Neural cell (in vitro differentiated cells): ENCODE data around the gene ESR1. TPM values are rescaled to one million over a fixed set of nuclear protein-coding genes. Genes with fewer than 3 reads are reported as not detected.

ENCODE experiments used
- H2AFZ ChIP-seq: fragments of 200-600, 300-800 bp; sonication (generic), shearing (Covaris generic); 2 replicates; pipeline ENCODE4 v1.6.0; 2014; ENCODE audit warnings: low read depth, mild to moderate bottlenecking, antibody characterized with exemption, low read length, moderate library complexity
- H3F3A ChIP-seq: fragments of 200-600 bp; shearing (Covaris generic); 2 replicates; pipeline ENCODE4 v1.6.1; 2016; ENCODE audit warnings: mild to moderate bottlenecking, moderate library complexity, mixed read lengths, antibody characterized with exemption, low read length; ENCODE audit not compliant: insufficient read depth, poor library complexity, severe bottlenecking
- H3K27ac ChIP-seq: fragments of 200-600, 300-800 bp; sonication (generic), shearing (Covaris generic); 2 replicates; pipeline ENCODE4 v1.5.1; 2014; ENCODE audit warnings: mild to moderate bottlenecking, low read length, moderate library complexity
- H3K27me3 ChIP-seq: fragments of 300-800, 200-600 bp; sonication (generic), shearing (Covaris generic); 2 replicates; pipeline ENCODE4 v1.6.0; 2014; ENCODE audit warnings: mild to moderate bottlenecking, low read depth, low read length, moderate library complexity; ENCODE audit not compliant: insufficient read depth
- H3K36me3 ChIP-seq: fragments of 300-800, 200-600 bp; sonication (generic), shearing (Covaris generic); 2 replicates; pipeline ENCODE4 v1.5.1; 2014; ENCODE audit warnings: mild to moderate bottlenecking, antibody characterized with exemption, low read length, moderate library complexity; ENCODE audit not compliant: insufficient read depth
- H3K4me2 ChIP-seq: fragments of 300-800, 200-600 bp; sonication (generic), shearing (Covaris generic); 2 replicates; pipeline ENCODE4 v1.6.0; 2014; ENCODE audit warnings: mild to moderate bottlenecking, low read length
- H3K4me3 ChIP-seq: fragments of 300-800, 200-600 bp; sonication (generic), shearing (Covaris generic); 2 replicates; pipeline ENCODE4 v1.5.1; 2014; ENCODE audit warnings: mild to moderate bottlenecking, low read length, moderate library complexity
- H3K79me2 ChIP-seq: fragments of 200-600 bp; shearing (Covaris generic); replicated peaks from 2 replicates; pipeline ENCODE4 v1.6.0; 2014; ENCODE audit warnings: mild to moderate bottlenecking, low read length, moderate library complexity; ENCODE audit not compliant: insufficient read depth
- H3K9ac ChIP-seq: fragments of 300-800, 200-600 bp; sonication (generic), shearing (Covaris generic); 2 replicates; pipeline ENCODE4 v1.6.1; 2016; ENCODE audit warnings: mild to moderate bottlenecking, low read length, mixed read lengths
- H3K9me2 ChIP-seq: fragments of 200-600 bp; shearing (Covaris generic); 2 replicates; pipeline ENCODE4 v1.6.1; 2016; ENCODE audit warnings: mild to moderate bottlenecking, low read length, mixed read lengths; ENCODE audit not compliant: insufficient read depth
- H3K9me3 ChIP-seq: fragments of 200-600, 300-800 bp; sonication (generic), shearing (Covaris generic); 2 replicates; pipeline ENCODE4 v1.6.1; 2016; ENCODE audit warnings: mild to moderate bottlenecking, mixed run types, low read length, moderate library complexity, mixed read lengths
- H4K20me1 ChIP-seq: fragments of 200-600 bp; shearing (Covaris generic); 2 replicates; pipeline ENCODE4 v1.6.1; 2016; ENCODE audit warnings: mild to moderate bottlenecking, mixed run types; ENCODE audit not compliant: insufficient read depth
- CTCF ChIP-seq: fragments of 450-650 bp; IDR thresholded peaks from 2 replicates; pipeline ENCODE4 v1.5.1; 2014; ENCODE audit warnings: antibody characterized with exemption, mild to moderate bottlenecking, moderate library complexity; ENCODE audit not compliant: poor library complexity, severe bottlenecking
- EP300 ChIP-seq: fragments of 450-650 bp; conservative IDR thresholded peaks from 2 replicates; pipeline ENCODE4 v1.6.1; 2014; ENCODE audit warnings: antibody characterized with exemption, mild to moderate bottlenecking, moderate library complexity; ENCODE audit not compliant: poor library complexity, severe bottlenecking
- EZH2 ChIP-seq: fragments of 200-600, 300-800 bp; shearing (Covaris generic), sonication (generic); IDR thresholded peaks from 2 replicates; pipeline ENCODE4 v1.6.1; 2014; ENCODE audit warnings: antibody characterized with exemption, low read length, borderline replicate concordance, mild to moderate bottlenecking; ENCODE audit not compliant: insufficient read depth, poor library complexity, severe bottlenecking
- MXI1 ChIP-seq: fragments of 450-650 bp; conservative IDR thresholded peaks from 2 replicates; pipeline ENCODE4 v1.6.1; 2014; ENCODE audit warnings: antibody characterized with exemption, mild to moderate bottlenecking; ENCODE audit not compliant: poor library complexity, severe bottlenecking
- POLR2AphosphoS5 ChIP-seq: IDR thresholded peaks from 2 replicates; pipeline ENCODE4 v1.6.1; 2012
- RAD21 ChIP-seq: fragments of 450-650 bp; conservative IDR thresholded peaks from 2 replicates; pipeline ENCODE4 v1.6.1; 2014; ENCODE audit warnings: antibody characterized with exemption, mild to moderate bottlenecking, moderate library complexity
- REST ChIP-seq: IDR thresholded peaks from 2 replicates; pipeline ENCODE4 v1.6.1; 2012; ENCODE audit warnings: borderline replicate concordance
- SMC3 ChIP-seq: fragments of 450-650 bp; conservative IDR thresholded peaks from 2 replicates; pipeline ENCODE4 v1.6.1; 2014; ENCODE audit warnings: antibody characterized with exemption, mild to moderate bottlenecking, moderate library complexity; ENCODE audit not compliant: poor library complexity
- TAF1 ChIP-seq: IDR thresholded peaks from 2 replicates; pipeline ENCODE4 v1.6.1; 2012; ENCODE audit warnings: low read depth
- polyA plus RNA-seq: library from polyadenylated mRNA; depleted of rRNA; stranded (reverse); fragments of >200 nt; gene quantifications from 2 replicates; pipeline ENCODE4 v1.2.3, GENCODE V29; 2014

ESR1 gene
- polyA plus RNA-seq, 1 donor from 2014 or later, result 0.14 TPM

GRCh38 chr6:152142105-152142504 lies 334.6 kb downstream of the ESR1 start:
- H3K27ac ChIP-seq, result no peak overlapping the region
- H3K9me2 ChIP-seq, result no peaks in the 10 kb centered on the region
- no peak overlapping the region for H3K4me3 ChIP-seq
- H4K20me1 ChIP-seq, result no peaks in the 10 kb centered on the region
- peaks cover 7% of the 10 kb centered on the region for H3K36me3 ChIP-seq
- no peak overlapping the region for H3K9ac ChIP-seq
- no peaks in the 10 kb centered on the region for H3K79me2 ChIP-seq
- H3F3A ChIP-seq, result no peaks in the 10 kb centered on the region
- no peaks in the 10 kb centered on the region for H3K9me3 ChIP-seq
- TF ChIP-seq EP300 (no peak), RAD21 (no peak), EZH2 (no peak), POLR2AphosphoS5 (no peak)
- no peak overlapping the region for H2AFZ ChIP-seq
- no peak overlapping the region for H3K4me2 ChIP-seq
- no peaks in the 10 kb centered on the region for H3K27me3 ChIP-seq

DNA sequence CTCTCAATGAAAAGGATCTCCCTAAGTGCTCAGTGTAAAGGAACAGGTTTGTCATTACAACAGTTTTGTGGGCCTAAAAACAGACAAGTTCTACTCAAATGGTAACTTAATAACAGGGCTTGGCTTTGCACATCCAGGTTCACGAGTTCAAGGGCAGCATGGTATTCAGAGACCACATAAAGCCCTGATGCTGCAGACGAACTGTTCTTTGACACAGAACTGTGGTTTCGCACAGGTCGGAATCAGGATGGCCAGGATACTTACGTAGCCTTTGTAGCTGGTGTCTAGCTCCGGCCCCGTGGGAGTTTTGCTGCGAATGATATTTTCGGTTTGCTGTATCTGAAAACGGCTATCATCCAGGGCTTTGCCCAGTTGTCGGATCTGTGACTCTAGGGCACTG lies 335.9 kb downstream of the ESR1 start:
- Histone ChIP-seq H3F3A (no peaks in the 10 kb centered on the region), H3K36me3 (peaks cover 7% of the 10 kb centered on the region), H3K9ac (no peak overlapping the region), H2AFZ (no peak overlapping the region), H3K79me2 (no peaks in the 10 kb centered on the region), H4K20me1 (no peaks in the 10 kb centered on the region), H3K4me3 (no peak overlapping the region), H3K4me2 (no peak overlapping the region), H3K9me3 (no peaks in the 10 kb centered on the region), H3K27ac (no peak overlapping the region), H3K9me2 (no peaks in the 10 kb centered on the region), H3K27me3 (no peaks in the 10 kb centered on the region)
- TF ChIP-seq MXI1 (no peak), TAF1 (no peak)

- H3K4me2 ChIP-seq, result no peak overlapping the region
- no peaks in the 10 kb centered on the region for H3F3A ChIP-seq
- no peaks in the 10 kb centered on the region for H4K20me1 ChIP-seq
- H3K36me3 ChIP-seq, result peaks cover 12% of the 10 kb centered on the region
- H3K4me3 ChIP-seq, result no peak overlapping the region
- H3K79me2 ChIP-seq, result no peaks in the 10 kb centered on the region
- no peaks in the 10 kb centered on the region for H3K9me3 ChIP-seq
- no peaks in the 10 kb centered on the region for H3K9me2 ChIP-seq
- H3K9ac ChIP-seq, result no peak overlapping the region
- H2AFZ ChIP-seq, result no peak overlapping the region
- H3K27ac ChIP-seq, result no peak overlapping the region
- TF ChIP-seq CTCF, result no peak
- TF ChIP-seq EZH2, result no peak
- TF ChIP-seq TAF1, result no peak
- TF ChIP-seq MXI1, result no peak
- no peak for TF ChIP-seq SMC3
- TF ChIP-seq EP300, result no peak
- TF ChIP-seq RAD21, result no peak
- TF ChIP-seq REST, result no peak
- no peak for TF ChIP-seq POLR2AphosphoS5
- H3K27me3 ChIP-seq, result no peaks in the 10 kb centered on the region
Measured at GRCh38 chr6:152146385-152146784, 338.9 kb downstream of the ESR1 start.
